ENCODE data around the gene TEAD1.

Gene TEAD1

GRCh38 chr11:12770966-12771597, 96.9 kb downstream of the TEAD1 start:
- Histone ChIP-seq H3K4me3 (ENCODE audit: low read depth in 1 of 2, low read length in 2 of 2) (no peak overlapping the region), H3K4me1 (ENCODE audit: insufficient read depth, low read length) (peaks cover 76% of the 10 kb centered on the region), H3K36me3 (ENCODE audit: insufficient read depth, low read length) (no peaks in the 10 kb centered on the region), H3K9me3 (ENCODE audit: low read length) (no peaks in the 10 kb centered on the region), H3K9ac (ENCODE audit: low read length) (no peak overlapping the region), H3K27me3 (ENCODE audit: control insufficient read depth in 1 of 2, insufficient read depth in 2 of 2, low read length in 2 of 2) (no peaks in the 10 kb centered on the region), H3K27ac (ENCODE audit: low read depth, low read length) (no peak overlapping the region)

GRCh38 chr11:12771875-12772274, 97.7 kb downstream of the TEAD1 start:
- H3K27ac ChIP-seq (ENCODE audit: low read depth, low read length): no peak overlapping the region
- peaks cover 72% of the 10 kb centered on the region for H3K4me1 ChIP-seq (ENCODE audit: insufficient read depth, low read length)

GRCh38 chr11:12772324-12772723, 98.1 kb downstream of the TEAD1 start:
- Histone ChIP-seq H3K4me3 (ENCODE audit: low read depth in 1 of 2, low read length in 2 of 2) (no peak overlapping the region), H3K36me3 (ENCODE audit: insufficient read depth, low read length) (no peaks in the 10 kb centered on the region), H3K9me3 (ENCODE audit: low read length) (no peaks in the 10 kb centered on the region), H3K27me3 (ENCODE audit: control insufficient read depth in 1 of 2, insufficient read depth in 2 of 2, low read length in 2 of 2) (no peaks in the 10 kb centered on the region), H3K9ac (ENCODE audit: low read length) (no peak overlapping the region), H3K27ac (ENCODE audit: low read depth, low read length) (no peak overlapping the region), H3K4me1 (ENCODE audit: insufficient read depth, low read length) (peaks cover 72% of the 10 kb centered on the region)

More at GRCh38 chr11:12771875-12772274, 97.7 kb downstream of the TEAD1 start:
- no peaks in the 10 kb centered on the region for H3K9me3 ChIP-seq (ENCODE audit: low read length)
- H3K36me3 ChIP-seq (ENCODE audit: insufficient read depth, low read length): no peaks in the 10 kb centered on the region
- no peak overlapping the region for H3K4me3 ChIP-seq (ENCODE audit: low read depth in 1 of 2, low read length in 2 of 2)
- no peak overlapping the region for H3K9ac ChIP-seq (ENCODE audit: low read length)
- no peaks in the 10 kb centered on the region for H3K27me3 ChIP-seq (ENCODE audit: control insufficient read depth in 1 of 2, insufficient read depth in 2 of 2, low read length in 2 of 2)

- H3K4me3 ChIP-seq (ENCODE audit: low read depth in 1 of 2, low read length in 2 of 2): no peak overlapping the region
- no peak overlapping the region for H3K27ac ChIP-seq (ENCODE audit: low read depth, low read length)
- H3K9me3 ChIP-seq (ENCODE audit: low read length): no peaks in the 10 kb centered on the region
- peaks cover 72% of the 10 kb centered on the region for H3K4me1 ChIP-seq (ENCODE audit: insufficient read depth, low read length)
- H3K36me3 ChIP-seq (ENCODE audit: insufficient read depth, low read length): no peaks in the 10 kb centered on the region
- no peaks in the 10 kb centered on the region for H3K27me3 ChIP-seq (ENCODE audit: control insufficient read depth in 1 of 2, insufficient read depth in 2 of 2, low read length in 2 of 2)
- no peak overlapping the region for H3K9ac ChIP-seq (ENCODE audit: low read length)
Measured at GRCh38 chr11:12773591-12773990, 99.4 kb downstream of the TEAD1 start.

GRCh38 chr11:12775955-12776354, 101.7 kb downstream of the TEAD1 start:
- no peaks in the 10 kb centered on the region for H3K9me3 ChIP-seq (ENCODE audit: low read length)
- H3K4me3 ChIP-seq (ENCODE audit: low read depth in 1 of 2, low read length in 2 of 2): no peak overlapping the region
- peaks cover 60% of the 10 kb centered on the region for H3K4me1 ChIP-seq (ENCODE audit: insufficient read depth, low read length)
- no peaks in the 10 kb centered on the region for H3K36me3 ChIP-seq (ENCODE audit: insufficient read depth, low read length)
- H3K27me3 ChIP-seq (ENCODE audit: control insufficient read depth in 1 of 2, insufficient read depth in 2 of 2, low read length in 2 of 2): no peaks in the 10 kb centered on the region
- H3K9ac ChIP-seq (ENCODE audit: low read length): no peak overlapping the region
- no peak overlapping the region for H3K27ac ChIP-seq (ENCODE audit: low read depth, low read length)

- Histone ChIP-seq H3K27me3 (ENCODE audit: control insufficient read depth in 1 of 2, insufficient read depth in 2 of 2, low read length in 2 of 2) (no peaks in the 10 kb centered on the region), H3K9me3 (ENCODE audit: low read length) (no peaks in the 10 kb centered on the region), H3K9ac (ENCODE audit: low read length) (peak overlapping the region; percentile 1), H3K36me3 (ENCODE audit: insufficient read depth, low read length) (no peaks in the 10 kb centered on the region), H3K4me1 (ENCODE audit: insufficient read depth, low read length) (peaks cover 47% of the 10 kb centered on the region), H3K27ac (ENCODE audit: low read depth, low read length) (peak overlapping the region; percentile 66), H3K4me3 (ENCODE audit: low read depth in 1 of 2, low read length in 2 of 2) (no peak overlapping the region)
Measured at GRCh38 chr11:12777208-12777874, 103.1 kb downstream of the TEAD1 start.

- no peaks in the 10 kb centered on the region for H3K27me3 ChIP-seq (ENCODE audit: control insufficient read depth in 1 of 2, insufficient read depth in 2 of 2, low read length in 2 of 2)
- H3K9me3 ChIP-seq (ENCODE audit: low read length): no peaks in the 10 kb centered on the region
- peak overlapping the region; percentile 66 for H3K27ac ChIP-seq (ENCODE audit: low read depth, low read length)
- no peaks in the 10 kb centered on the region for H3K36me3 ChIP-seq (ENCODE audit: insufficient read depth, low read length)
- no peak overlapping the region for H3K4me3 ChIP-seq (ENCODE audit: low read depth in 1 of 2, low read length in 2 of 2)
- peaks cover 45% of the 10 kb centered on the region for H3K4me1 ChIP-seq (ENCODE audit: insufficient read depth, low read length)
- H3K9ac ChIP-seq (ENCODE audit: low read length): no peak overlapping the region
Measured at GRCh38 chr11:12778240-12778905, 104.2 kb downstream of the TEAD1 start.

GRCh38 chr11:12783765-12784164, 109.5 kb downstream of the TEAD1 start:
- Histone ChIP-seq H3K9me3 (ENCODE audit: low read length) (no peaks in the 10 kb centered on the region), H3K36me3 (ENCODE audit: insufficient read depth, low read length) (no peaks in the 10 kb centered on the region), H3K4me3 (ENCODE audit: low read depth in 1 of 2, low read length in 2 of 2) (no peak overlapping the region), H3K27me3 (ENCODE audit: control insufficient read depth in 1 of 2, insufficient read depth in 2 of 2, low read length in 2 of 2) (no peaks in the 10 kb centered on the region), H3K9ac (ENCODE audit: low read length) (no peak overlapping the region), H3K4me1 (ENCODE audit: insufficient read depth, low read length) (peaks cover 16% of the 10 kb centered on the region), H3K27ac (ENCODE audit: low read depth, low read length) (no peak overlapping the region)

GRCh38 chr11:12784445-12784844, 110.2 kb downstream of the TEAD1 start:
- peaks cover 14% of the 10 kb centered on the region for H3K4me1 ChIP-seq (ENCODE audit: insufficient read depth, low read length)
- H3K27ac ChIP-seq (ENCODE audit: low read depth, low read length): no peak overlapping the region
- H3K36me3 ChIP-seq (ENCODE audit: insufficient read depth, low read length): no peaks in the 10 kb centered on the region
- H3K27me3 ChIP-seq (ENCODE audit: control insufficient read depth in 1 of 2, insufficient read depth in 2 of 2, low read length in 2 of 2): no peaks in the 10 kb centered on the region
- H3K9me3 ChIP-seq (ENCODE audit: low read length): no peaks in the 10 kb centered on the region
- H3K4me3 ChIP-seq (ENCODE audit: low read depth in 1 of 2, low read length in 2 of 2): no peak overlapping the region
- no peak overlapping the region for H3K9ac ChIP-seq (ENCODE audit: low read length)

- Histone ChIP-seq H3K27me3 (ENCODE audit: control insufficient read depth in 1 of 2, insufficient read depth in 2 of 2, low read length in 2 of 2) (no peaks in the 10 kb centered on the region), H3K9ac (ENCODE audit: low read length) (no peak overlapping the region), H3K4me3 (ENCODE audit: low read depth in 1 of 2, low read length in 2 of 2) (no peak overlapping the region), H3K9me3 (ENCODE audit: low read length) (no peaks in the 10 kb centered on the region), H3K27ac (ENCODE audit: low read depth, low read length) (no peak overlapping the region), H3K4me1 (ENCODE audit: insufficient read depth, low read length) (peaks cover 19% of the 10 kb centered on the region), H3K36me3 (ENCODE audit: insufficient read depth, low read length) (no peaks in the 10 kb centered on the region)
Measured at GRCh38 chr11:12784987-12785386, 110.8 kb downstream of the TEAD1 start.

GRCh38 chr11:12785901-12786300, 111.7 kb downstream of the TEAD1 start:
- H3K4me1 ChIP-seq (ENCODE audit: insufficient read depth, low read length): peaks cover 19% of the 10 kb centered on the region
- H3K4me3 ChIP-seq (ENCODE audit: low read depth in 1 of 2, low read length in 2 of 2): no peak overlapping the region
- no peaks in the 10 kb centered on the region for H3K27me3 ChIP-seq (ENCODE audit: control insufficient read depth in 1 of 2, insufficient read depth in 2 of 2, low read length in 2 of 2)
- no peaks in the 10 kb centered on the region for H3K9me3 ChIP-seq (ENCODE audit: low read length)
- H3K27ac ChIP-seq (ENCODE audit: low read depth, low read length): no peak overlapping the region
- no peaks in the 10 kb centered on the region for H3K36me3 ChIP-seq (ENCODE audit: insufficient read depth, low read length)
- no peak overlapping the region for H3K9ac ChIP-seq (ENCODE audit: low read length)
